ENCODE measurements around the gene PLA2G12A. TPM values are rescaled to one million over a fixed set of nuclear protein-coding genes. Genes with fewer than 3 reads are reported as not detected.
A peak's percentile ranks its signal among the peaks of the same experiment; 100 is the strongest.

The PLA2G12A gene
- total and polyA plus RNA-seq, 9 of the 15 experiments (the other 6 are each of a cell fraction or from before 2014, with no cell fraction given): 24.2 to 226 (median 80.5) TPM

GRCh38 chr4:109702950-109703663, 26.8 kb downstream of the PLA2G12A start, which contains the start of gene CASP6 (continued):
- TF ChIP-seq ZNF407 (IDR thresholded peaks at IDR 0.05; ENCODE audit: low read depth) (no peak), SMARCA5 (IDR thresholded peaks at IDR 0.05) (no peak), ZBED1 (IDR thresholded peaks at IDR 0.05) (no peak), KDM1A (IDR thresholded peaks at IDR 0.05) (no peak), PKNOX1 (IDR thresholded peaks at IDR 0.05) (no peak), ETV1 (tag; conservative IDR thresholded peaks at IDR 0.05; ENCODE audit: low read depth) (no peak), ZNF639 (CRISPR knock-in tag; conservative IDR thresholded peaks at IDR 0.05 in 1 of 2, IDR thresholded peaks at IDR 0.05 in 1 of 2) (peak in 1 of 2 experiments; percentile 62; a peak in 1 of 4 replicates), ATF3 (IDR thresholded peaks at IDR 0.05) (no peak), ATF3 (CRISPR knock-in tag; conservative IDR thresholded peaks at IDR 0.05) (no peak; the same call in 1 of the 2 replicates), KLF16 (IDR thresholded peaks at IDR 0.05) (no peak; the same call in 1 of the 2 replicates), ZBTB5 (IDR thresholded peaks at IDR 0.05) (peak; percentile 87), ZC3H11A (IDR thresholded peaks at IDR 0.05; ENCODE audit: low read depth, low read length) (no peak), NR2C2 (CRISPR knock-in tag; IDR thresholded peaks at IDR 0.05) (no peak), NR2C2 (tag; IDR thresholded peaks at IDR 0.05) (peak; percentile 70)

Data from K562 (cell line).